Forelimb muscle (tissue), 1 donor: Measurements from ENCODE around the gene STK4. TPM values are rescaled to one million over a fixed set of nuclear protein-coding genes. Genes with fewer than 3 reads are reported as not detected.
A peak's percentile ranks its signal among the peaks of the same experiment; 100 is the strongest.

ENCODE experiments used
- DNase-seq: peaks from one replicate; pipeline ENCODE4 v3.0.0-alpha.2; 2013; ENCODE audit warnings: low read depth
- polyA plus RNA-seq: library from polyadenylated mRNA; unstranded; fragments of 120-200 nt; gene quantifications from one replicate; pipeline ENCODE4 v1.2.1, GENCODE V29; 2013; ENCODE audit not compliant: insufficient read length

The STK4 gene
- polyA plus RNA-seq, 1 donor: 9.3 TPM

DNA sequence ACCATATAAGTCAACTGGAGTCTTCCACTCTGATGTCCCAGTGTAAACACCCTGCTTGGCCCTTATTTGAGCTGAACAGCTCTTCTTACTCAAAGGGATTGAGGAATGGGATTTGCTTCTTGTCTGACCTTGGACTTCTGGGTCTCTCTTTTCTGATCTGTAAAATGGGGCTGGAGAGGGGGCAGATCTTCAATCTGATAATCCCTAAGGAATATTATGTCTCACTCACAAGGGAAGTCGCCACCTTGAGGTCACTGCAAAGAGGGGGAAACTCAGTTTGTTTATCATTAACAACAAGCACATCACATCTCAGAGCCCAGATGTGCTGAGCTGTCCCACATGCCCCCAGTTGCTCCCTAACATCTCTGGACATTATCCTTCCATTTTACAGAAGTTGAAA, 119.6 kb downstream of the STK4 start:
- no peak for DNase-seq

DNA sequence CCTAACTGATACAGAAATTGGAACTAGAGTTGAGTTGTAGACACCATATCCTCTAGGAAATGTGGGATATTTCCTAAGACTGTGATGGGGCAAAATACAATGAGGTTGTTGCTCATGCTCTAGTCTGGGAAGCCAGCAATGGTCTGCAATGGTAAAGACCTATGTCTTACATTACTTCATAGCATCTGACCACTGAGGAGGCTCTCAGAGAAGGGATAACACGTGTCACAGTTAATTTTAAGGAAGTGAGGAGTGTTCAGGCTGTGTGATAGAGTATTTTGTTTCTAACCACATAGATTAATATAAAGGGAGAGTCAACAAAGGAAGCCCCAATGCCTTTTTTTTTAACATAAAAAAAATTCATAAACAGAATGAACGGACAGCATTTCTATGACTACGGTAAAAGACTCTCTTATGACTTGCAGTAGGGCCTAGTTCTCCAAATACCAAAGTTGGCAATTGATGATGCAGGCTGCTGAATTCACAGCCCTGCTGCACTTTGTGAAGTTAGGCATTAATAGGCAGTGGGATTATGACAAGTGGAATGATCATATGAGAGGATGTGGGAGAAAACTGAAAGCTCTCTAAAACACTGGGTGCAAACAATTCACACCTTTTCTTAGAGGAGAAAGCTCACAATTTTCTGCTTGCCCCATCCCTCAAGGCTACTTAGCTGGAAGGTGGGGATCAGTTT, 120.9 kb downstream of the STK4 start:
- no peak for DNase-seq

DNA sequence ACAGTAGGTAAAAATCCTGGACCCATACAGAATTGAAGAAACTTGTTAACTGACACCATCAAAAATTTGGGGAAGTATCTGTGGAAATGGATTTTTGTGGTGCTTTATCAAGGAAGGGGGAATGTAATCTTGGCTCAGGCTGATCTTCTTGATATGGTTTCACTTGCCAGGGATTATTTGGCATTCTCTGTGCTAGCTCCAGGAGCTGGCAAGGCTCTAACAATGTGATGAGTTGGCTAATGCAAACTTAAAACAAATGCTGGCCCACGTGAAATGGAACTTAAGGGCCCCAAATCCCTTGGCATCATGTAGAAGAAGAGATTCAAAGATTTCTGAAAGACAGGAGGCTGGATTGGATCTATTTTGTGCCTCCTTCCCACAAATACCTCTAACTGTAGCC, 121.5 kb downstream of the STK4 start:
- DNase-seq: no peak

DNA sequence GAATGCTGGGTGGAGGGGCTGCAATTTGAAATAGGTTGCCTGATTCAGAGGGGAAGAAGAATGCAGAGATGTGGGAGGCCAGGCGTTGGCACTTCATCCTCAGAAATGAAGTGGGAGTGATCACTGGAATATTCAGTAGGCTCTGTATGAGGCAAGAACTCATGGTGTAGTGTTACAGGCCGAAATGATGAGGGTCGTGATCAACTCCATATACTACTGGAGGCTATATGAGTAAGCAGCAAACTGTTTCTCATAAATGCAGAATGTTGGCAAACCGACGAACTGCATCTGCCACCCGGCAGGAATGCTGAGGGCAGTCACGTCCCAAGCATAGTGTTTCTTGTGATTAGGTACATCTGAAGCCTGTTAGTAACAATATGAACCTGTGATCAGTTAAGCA, 121.9 kb downstream of the STK4 start:
- DNase-seq: no peak

DNA sequence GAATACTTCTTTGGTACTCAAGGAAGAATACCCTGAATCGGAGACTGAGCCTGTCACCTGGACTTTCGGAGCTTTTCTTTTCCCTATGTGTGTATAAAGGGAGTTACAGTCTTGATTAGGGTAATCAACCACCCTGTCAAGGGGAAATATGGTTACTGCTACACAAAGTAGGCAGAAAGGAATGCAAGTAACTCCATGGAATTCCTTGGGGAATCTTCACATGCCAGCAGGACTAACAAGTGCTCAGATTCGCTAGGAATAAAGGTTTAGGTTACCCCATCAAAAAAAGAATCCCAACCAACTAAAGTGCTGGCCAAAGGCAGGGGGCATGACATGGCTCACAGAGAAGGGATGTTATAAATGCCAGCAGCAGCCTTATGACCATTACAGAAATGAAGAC, 124.2 kb downstream of the STK4 start:
- no peak for DNase-seq

DNA sequence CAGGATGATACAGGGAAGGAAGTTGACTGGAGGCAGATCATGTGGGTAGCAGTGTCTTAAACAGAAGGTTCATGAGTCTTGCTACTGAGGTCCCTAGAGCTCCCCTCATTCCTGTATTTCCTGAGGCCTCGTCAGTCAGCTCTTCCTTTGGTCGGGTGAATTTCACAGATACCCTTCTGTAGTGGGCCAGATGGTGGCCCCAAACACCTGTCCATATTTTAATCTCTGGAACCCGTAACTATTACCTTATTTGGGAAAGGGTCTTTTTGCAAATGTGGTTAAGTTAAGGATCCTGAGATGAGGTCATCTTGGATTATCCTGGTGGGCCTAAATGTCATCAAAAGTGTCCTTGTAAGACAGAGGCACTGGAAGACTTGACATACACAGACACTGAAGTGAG, 125.1 kb downstream of the STK4 start:
- DNase-seq: no peak

DNA sequence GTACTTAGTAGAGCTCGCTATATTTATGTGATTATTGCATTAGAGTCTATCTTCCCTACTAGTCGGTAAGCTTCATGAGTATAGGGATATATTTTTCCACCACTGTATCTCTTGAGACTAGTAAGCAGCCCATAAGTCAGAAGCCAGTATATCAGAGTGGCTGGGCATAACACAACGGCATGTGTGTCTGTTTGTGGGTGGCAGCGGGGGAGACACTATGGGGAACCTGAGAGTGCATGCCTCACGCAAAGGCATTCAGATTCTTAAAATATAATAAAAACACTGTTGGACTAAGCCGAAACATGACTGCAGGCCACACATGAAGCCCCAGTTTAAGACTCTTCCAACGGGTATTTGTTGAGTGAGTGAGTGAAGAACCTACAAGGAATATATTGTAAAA, 126.6 kb downstream of the STK4 start:
- DNase-seq: no peak

DNA sequence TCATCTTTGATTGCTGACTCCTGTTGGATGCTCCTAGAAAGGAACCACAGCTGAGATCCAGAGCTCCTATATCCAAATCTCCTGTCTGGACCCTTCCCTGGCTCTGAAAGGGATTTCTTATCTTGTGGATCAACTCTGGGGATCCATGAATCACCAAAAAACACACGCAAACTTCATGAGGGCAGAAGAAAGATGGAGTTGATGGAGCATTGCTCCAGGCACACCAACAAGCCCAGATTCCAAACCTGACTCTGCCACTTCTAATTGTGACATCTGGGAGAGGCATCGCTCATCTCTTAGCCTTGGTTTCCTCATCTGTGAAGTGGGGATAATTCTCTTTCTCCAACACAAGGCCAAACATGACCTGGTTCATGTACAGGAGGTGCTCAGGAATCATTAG, 127.9 kb downstream of the STK4 start:
- DNase-seq: no peak

DNA sequence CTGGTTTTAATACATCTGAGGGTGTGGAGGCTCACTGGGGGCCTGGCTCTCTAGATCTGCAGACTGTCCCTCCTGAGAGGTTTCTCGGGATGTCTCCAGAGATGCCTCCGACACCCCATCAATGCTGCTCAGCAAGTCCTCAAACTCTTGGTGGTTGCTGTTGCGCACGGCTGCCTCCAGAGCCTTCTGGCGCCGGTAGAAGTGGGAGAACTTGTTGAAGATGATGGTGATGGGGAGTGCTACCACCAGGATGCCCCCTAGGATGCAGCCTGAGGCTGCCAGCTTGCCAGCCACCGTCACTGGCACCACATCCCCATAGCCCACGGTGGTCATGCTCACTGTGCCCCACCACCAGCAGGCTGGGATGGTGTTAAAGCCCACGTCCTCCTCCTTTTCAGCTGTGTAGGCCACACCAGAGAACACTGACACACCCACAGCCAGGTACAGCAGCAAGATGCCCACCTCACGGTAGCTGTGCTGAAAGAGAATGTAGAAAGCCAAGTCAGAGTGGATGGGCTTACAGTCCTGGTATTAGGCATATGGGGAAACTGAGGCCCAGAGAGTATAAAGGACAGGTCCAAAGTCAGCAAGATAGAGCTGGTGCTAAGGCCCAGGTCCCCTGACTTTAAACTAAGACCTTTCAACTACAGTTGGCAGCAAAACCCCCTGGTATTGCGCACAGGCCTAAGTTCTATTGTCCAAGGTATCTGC, 128.7 kb downstream of the STK4 start:
- DNase-seq: no peak

DNA sequence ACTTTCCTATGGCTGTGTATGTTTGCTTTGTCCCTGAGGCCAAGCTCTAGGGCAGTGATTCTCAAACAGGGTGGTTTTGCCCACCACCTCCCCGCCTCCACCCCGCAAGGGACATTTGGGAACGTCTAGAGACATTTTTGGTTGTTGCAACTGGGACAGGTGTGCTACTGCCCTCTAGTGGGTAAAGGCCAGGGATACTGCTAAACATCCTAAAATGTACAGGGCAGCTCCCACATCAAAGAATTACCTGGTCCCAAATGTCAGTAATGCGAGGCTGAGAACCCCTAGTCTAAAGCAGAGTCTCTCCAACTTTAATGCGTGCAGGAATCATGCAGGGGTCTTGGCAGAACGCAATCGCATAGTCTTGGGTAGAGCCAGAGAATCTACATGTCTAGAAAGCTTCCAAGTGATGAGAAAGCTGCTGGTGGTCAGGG, 129.5 kb downstream of the STK4 start:
- peak; percentile 16 for DNase-seq

DNA sequence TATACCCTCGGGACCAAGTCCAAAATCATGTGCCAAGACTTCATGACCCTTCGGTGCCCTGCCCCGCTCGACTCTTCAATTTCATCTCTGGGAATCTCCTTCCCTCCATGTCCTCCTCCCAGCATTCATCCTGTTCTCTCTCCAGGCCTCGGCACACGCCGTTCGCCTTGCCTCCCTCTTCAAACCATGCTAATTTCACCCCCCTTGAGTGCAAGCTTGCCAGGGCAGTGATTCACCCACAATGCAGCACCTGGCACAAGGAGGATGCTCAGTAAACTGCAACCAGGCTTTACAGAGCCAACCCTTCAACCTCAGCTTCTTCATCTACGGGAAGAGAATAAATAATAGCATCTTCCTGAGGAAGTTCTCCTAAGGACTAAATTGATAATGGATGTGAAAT, 130.5 kb downstream of the STK4 start:
- DNase-seq: no peak

DNA sequence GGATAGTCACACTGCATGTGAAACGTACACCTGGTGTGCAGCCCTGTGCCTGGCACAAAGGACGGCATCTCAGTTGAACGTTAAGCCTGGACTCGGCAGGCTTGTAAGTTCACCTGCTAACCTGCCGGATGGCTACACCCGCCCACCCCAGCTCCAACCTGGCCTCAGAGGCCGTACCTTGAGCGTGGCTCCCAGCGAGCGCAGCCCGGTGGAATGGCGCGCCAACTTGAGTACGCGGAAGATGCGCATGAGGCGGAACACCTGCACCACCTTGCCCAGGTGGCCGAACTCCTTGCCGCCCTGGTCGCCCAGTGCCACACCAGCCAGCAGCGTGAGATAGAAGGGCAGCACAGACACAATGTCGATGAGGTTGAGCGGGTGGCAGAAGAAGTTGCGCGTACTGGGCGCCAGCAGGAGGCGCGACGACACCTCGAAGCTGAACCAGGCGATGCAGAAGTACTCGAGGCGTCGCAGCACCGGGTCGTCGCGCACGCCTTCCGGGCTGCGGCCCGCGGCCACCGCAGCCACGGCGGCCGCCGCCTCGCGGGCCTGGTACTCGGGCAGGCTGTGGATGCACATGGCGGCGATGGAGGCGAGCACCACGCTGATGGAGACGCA, 131.3 kb downstream of the STK4 start:
- DNase-seq: no peak

DNA sequence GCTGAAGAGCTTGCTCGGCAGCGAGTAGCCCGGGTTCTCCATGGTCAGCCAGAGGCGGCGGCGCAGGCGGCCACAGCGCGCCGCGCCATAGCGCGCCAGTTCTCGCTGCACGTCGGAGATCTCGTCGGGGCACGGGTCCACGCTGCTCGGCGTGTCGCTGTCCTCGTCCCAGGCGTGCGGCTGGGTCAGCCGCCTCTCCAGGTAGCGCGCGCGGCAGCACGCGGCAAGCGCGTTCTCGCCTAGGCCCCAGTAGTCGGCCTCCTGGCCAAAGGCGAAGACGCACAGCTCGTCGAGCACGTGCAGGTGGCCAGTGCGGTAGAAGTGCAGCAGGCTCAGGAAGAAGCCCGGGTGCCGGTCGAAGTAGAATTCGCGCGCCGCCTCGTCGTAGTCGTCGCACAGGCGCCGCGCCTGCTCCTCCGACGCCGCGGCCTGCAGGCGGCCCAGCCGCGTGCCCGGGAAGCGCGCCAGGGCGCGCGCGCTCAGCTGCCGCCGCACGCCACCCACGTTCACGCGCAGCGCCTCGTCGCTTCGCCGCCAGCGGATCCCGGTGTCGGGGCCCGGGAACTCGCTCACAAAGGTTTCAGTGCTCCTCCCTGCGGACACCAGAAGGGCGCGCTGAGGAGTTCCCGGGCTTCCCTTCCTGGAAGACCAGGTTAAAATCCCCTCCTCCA, 131.9 kb downstream of the STK4 start:
- DNase-seq: no peak

DNA sequence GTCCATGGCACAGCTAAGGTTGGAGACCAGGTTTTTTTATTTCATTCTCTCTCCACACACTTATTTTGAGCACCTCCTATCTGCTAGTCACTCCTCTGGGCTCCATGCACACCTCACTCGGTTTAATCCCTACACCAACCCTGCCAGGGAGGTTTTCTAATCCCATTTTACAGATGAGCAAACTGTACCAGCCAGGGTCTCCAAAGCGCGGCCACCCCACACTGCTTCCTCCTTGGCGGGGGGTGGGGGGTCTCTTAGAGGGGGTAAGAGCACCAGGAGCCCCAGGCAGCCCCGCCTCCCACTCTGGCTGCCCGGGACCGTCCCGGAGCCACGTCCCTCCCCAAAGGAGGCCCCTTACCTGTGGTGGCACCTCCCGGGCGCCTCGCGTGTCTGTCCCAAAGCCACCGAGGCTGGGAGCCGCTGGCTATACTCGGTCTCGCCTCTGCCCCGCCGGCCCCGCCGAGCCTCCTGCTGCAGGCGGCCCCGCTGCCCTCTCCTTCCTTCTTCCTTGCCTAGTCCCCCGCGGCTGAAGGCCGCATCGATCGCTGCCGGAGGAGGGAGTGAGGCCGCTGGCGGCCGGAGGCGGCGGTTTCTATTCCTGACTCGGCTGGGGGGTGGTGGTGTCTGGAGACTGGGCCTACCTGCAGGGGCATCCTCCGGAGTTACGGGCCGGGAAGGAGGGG, 134.4 kb downstream of the STK4 start, which contains the start of gene KCNS1:
Gene KCNS1 (minus strand): TSS at position 565 of the 683 bp plus-strand sequence. CDS start 1,891 bp downstream, outside the sequence.
- DNase-seq: no peak

DNA sequence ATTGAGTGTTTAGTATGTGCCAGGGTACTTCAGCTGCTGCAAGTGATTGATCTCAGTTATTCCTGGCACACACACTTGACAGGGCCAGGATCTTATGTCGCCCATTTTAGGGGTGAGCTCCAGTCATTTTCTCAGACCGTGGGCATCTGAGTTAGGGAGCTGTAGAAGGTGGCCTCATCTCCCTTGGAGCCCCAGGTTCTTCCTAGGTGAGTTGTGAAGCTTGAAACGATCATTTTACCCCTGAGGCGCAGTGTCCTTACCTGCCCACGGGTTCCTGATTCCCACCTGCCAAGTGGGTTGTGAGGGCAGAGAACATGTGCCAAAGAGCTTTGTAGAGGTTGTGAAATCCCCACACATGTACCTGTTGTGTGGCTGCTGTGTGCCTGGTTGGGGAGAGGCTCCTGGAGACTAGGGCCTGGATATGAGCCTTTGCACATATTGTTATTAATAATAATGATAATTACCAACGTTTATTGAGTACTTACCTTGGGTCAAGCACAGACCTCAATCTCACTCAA, 135.1 kb downstream of the STK4 start:
- DNase-seq: no peak

DNA sequence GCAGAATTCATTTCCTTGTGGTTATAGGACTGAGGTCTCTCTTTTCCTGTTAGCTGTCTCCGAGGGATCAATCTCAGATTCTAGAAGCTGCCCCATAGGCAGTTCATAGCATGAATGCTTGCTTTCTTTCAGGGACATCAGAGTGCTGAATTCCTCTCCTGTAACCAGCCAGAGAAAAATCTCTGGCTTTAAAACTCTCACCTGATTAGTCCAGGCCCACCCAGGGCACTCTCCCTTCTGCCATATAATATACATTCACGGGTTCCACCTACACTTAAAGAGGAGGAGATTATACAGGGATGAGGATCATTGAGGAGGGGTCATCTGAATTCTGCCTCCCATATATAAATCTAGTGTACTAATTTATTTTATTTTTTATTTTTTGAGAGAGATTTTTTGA, 136.8 kb downstream of the STK4 start:
- DNase-seq: no peak

DNA sequence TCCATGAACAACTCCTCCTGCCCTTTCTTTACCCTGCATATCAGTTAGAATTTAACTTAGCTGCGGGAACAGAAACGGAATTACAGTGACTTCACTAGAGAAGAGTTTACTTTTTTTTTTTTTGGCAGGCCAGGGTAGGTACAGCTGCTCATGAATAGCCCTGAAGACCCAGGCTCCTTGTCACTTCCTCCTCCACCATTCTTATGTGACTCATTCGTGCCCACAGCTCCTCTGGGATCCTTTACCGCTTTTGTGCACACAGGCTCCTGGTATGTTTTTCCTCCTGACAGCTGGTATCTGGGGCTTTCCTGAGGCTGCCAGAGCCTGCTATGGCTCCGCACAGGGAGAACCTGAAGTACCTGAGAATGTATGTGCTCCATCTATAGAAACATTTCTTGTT, 138.5 kb downstream of the STK4 start:
- no peak for DNase-seq

DNA sequence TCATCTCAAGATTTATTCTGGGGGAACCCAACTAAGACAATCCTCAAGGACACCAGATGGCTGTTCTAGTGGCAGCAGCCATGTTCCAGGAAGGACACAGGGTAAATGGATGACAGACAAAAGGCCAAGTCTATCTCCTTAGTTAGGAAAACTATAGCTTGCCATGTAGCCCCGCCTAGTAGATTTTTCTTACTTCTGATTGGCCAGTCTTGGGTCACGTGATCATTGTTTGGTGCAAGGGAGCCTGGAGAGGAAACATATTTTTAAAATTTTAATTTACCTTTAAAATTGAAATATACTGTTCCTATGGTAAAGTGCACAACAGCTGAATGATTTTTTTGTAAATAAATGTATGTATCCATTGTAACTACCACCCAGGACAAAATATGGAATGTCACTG, 139.0 kb downstream of the STK4 start:
- DNase-seq: no peak

DNA sequence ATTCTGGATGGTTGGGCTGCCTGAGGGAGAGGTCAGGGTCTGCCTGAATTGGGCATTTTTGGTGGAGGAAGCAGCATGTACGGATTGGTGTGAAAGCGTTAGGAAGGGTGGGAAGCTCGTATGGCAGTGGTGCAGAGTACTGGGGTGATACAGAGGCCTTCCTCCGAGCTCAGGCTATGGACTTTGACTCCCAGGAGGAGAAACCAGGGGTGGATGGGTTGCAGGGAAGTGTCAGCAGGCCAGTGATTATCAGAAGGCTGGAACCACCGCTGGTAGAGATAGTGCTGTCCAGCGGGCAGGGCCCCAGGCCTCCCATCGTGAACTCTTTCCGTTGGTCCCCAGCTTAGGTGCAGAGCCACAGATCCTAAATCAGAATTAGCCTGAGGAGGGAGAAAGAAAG, 143.3 kb downstream of the STK4 start:
- DNase-seq: no peak

DNA sequence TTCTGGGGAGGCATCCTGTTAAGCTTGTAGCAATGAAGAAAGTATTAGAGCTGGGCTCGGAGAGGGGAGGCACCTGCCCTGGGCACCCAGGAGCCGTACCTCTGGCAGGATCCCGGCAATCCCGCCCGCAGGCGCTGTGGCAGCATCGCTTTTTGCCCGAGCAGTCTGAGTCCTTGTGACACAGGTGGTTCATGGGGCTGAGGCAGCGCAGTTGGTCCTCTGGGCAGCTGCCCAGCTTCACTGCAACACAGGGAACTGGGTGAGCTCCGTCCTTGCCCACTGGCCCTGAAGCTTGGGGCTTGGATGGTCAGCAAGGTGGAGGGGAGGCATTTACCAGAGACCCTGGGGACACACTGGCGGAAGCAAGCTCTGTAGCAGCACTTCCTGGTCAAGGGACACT, 144.0 kb downstream of the STK4 start:
- DNase-seq: no peak

DNA sequence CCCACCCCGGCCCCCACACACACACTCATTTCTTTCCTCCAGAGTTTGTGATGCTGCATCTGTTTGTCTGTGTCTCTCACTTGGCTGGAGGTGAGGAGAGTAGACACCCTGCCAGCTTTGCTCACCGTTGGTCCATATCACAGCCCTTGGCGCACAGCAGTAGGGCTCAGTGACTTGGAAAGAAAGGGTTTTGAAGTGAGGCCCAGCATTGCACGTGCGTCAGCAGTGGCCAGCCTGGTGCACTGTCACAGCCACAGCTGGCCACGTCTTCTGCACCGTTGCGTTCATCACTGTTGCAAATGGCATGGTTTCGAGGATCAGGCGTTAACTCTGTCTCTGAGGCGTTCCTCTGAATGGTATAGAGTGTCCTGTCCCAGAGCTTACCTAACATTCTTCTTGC, 145.0 kb downstream of the STK4 start:
- DNase-seq: no peak
